Measurements from ENCODE around the gene NPHP4.

DNA sequence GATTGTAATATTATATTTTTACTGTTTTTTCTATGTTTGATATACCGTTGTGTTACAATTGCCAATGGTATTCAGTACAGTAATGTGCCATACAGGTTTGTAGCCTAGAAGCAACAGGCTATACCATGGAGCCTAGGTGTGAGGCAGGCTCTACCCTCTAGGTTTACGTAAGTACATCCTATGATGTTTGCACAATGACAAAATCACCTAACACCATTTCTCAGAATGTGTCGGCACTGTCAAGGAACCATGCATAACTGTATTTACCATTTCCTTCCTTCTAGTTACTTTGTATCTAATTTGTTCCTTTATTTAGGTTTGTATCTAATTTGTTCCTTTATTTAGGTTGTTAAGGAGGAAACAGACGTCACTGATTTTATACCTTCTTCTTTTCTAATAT is 9.9 kb downstream of the NPHP4 start:
- TF ChIP-seq, protein P1, sequence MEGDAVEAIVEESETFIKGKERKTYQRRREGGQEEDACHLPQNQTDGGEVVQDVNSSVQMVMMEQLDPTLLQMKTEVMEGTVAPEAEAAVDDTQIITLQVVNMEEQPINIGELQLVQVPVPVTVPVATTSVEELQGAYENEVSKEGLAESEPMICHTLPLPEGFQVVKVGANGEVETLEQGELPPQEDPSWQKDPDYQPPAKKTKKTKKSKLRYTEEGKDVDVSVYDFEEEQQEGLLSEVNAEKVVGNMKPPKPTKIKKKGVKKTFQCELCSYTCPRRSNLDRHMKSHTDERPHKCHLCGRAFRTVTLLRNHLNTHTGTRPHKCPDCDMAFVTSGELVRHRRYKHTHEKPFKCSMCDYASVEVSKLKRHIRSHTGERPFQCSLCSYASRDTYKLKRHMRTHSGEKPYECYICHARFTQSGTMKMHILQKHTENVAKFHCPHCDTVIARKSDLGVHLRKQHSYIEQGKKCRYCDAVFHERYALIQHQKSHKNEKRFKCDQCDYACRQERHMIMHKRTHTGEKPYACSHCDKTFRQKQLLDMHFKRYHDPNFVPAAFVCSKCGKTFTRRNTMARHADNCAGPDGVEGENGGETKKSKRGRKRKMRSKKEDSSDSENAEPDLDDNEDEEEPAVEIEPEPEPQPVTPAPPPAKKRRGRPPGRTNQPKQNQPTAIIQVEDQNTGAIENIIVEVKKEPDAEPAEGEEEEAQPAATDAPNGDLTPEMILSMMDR (IDR thresholded peaks at IDR 0.05 in 4 of 5, conservative IDR thresholded peaks at IDR 0.05 in 1 of 5), result no peak
- no peak for TF ChIP-seq POLR2A (IDR thresholded peaks at IDR 0.05)
